ENCODE results near the gene UBQLN1. TPM values are rescaled to one million over a fixed set of nuclear protein-coding genes. Genes with fewer than 3 reads are reported as not detected.

UBQLN1 gene
- 100 to 1,000 TPM; 120 to 131 TPM for total RNA-seq

DNA sequence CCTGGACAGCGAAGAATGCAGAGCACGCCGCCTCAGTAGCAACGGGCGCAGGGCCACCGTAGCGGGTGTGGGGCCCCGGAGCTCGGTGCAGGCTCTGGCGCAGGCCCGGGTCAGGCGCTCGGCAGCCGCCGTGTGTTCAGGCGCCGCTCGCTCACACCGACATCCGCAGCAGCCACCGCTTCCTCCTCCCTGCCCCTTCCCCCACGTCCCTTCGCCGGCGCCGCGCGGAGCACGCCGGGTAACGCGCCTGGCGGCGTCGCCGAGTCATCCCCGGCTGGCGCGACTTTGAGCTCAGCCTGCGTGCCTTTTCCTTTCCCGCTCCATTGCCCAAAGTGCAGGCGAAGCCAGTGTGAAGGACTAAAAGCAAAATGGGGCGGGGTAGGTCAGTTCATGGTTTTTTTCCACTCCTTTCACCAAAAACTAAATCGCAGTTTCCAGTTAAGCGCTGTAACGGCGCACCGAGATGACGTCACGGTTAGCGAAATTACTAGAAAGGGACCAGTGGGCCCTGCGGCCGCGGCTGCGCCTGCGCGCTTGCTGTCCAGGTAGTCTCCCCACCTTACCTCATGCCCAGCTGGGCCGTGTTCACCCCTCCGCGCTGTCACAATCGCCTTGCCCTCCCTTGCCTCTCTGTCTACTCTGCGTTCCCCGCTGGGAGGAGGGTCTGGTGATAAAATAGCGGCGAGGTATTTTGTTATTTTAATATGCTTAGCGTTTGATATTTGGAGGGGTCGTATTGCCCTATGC, at the start of gene UBQLN1:
UBQLN1 (minus strand) TSS at position 191 of the 747 bp plus-strand sequence. CDS start 279 bp downstream, outside the sequence.

DNA sequence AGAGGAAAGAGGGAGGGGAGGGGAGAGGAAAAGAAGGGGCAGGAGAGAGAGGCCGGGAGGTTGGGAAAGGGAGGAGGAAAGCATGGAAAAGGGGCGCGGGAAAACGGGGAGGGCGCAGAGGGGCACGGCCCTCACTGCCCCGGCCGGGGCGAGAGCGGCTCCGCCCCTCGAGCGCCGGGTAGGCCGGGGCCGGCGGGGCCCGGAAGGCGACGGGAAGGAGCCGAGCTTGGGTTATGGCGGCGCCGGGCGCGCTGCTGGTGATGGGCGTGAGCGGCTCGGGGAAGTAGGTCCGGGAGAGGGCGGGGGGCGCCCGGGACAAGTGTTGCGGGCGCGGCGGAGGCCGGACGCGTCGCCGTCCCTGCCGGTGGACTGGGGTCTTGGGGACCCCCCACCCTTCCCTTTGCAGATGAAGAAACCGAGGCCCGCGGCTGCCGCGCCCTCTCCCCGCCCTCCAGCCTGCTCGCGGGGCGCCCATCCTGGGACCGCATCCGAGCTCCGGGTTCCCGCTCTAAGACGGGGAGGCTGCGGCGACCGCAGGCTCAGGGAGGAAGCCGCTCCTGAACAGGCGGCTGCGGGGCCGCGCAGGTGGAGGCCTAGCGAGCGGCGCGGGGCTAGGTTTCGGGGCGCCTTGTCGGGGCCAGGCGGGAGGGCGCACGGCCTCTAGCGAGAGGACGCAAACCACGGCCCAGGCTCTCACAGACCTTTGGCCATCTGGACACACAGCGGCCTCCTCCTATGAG, 84.6 kb downstream of the UBQLN1 start, which contains the start of gene IDNK:
IDNK (plus strand) TSS at position 205 of the 740 bp plus-strand sequence; CDS start at position 234, 29 bp downstream.

Other genes starting within 250 kb of the UBQLN1 start
- gene FRMD3, start 169.6 kb downstream of the UBQLN1 start, total RNA-seq, result under 1 TPM; under 0.01 TPM
- gene IDNK, start 84.8 kb downstream of the UBQLN1 start, total RNA-seq, result 1 to 10 TPM; 1.3 to 2.1 TPM
- under 1 TPM; 0.33 to 0.34 TPM for gene GKAP1, start 109.8 kb upstream of the UBQLN1 start, total RNA-seq
- 1 to 10 TPM; 2.0 to 2.8 TPM for gene KIF27, start 213.5 kb upstream of the UBQLN1 start, total RNA-seq

All from melanocyte of skin (primary cell).